GM21423 (cell line): ENCODE results near the gene TBL1Y.
"Not testable (repeated sequence)": the region's sequence is repeated elsewhere in the genome, so short reads cannot be mapped to it uniquely, and the experiment has no call there.

Source experiments
- ATAC-seq: cut with Tn5 transposase; IDR thresholded peaks from one replicate; pipeline ENCODE4 v1.9.1; 2021; ENCODE audit warnings: mild to moderate bottlenecking, moderate library complexity; ENCODE audit not compliant: unreplicated experiment

The TBL1Y gene

GRCh38 chrY:6910372-6911252 lies at the start of gene TBL1Y:
TBL1Y (plus strand) TSS chrY:6910697; CDS start chrY:7025085, 114,388 bp downstream.
- ATAC-seq, result no peak

DNA sequence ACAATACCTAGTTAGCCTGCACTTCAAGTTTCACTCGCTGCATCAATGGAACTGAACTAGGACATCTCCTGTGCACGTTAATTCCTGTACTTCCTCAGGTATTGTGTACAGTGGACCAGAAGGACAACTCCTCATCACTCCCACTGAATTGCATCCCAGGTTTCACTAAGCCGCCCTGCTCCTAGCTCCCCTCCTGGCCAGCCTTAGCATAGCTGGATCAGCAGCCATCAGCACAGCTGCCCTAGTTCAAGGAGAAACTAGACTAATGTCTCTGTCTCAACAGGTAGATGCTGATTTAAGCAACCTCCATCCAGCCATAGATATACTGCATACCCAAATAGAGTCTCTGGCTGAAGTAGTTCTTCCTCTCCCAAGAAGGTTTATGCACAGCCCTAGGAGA lies 16.0 kb upstream of the TBL1Y start:
- no peak for ATAC-seq

DNA sequence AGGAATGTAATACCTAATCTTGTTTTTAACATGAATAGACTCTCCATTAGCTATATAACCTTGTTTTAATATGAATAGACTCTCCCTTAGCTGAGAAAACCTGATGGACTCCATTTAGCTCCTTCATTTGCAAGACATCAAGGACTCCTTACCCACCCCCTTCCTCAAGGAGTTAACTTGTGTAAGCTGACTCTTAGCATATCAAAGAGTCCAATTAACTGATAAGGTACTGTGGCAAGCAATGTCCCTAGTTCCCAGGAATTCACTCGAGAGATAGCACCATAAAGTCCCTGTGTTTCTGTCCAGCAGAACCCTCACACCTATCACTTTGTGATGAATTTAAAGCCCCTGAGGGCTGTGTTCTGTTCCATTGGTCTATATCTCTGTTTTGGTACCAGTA lies 15.3 kb upstream of the TBL1Y start:
- ATAC-seq, result no peak

GRCh38 chrY:6902116-6902515 lies 8.4 kb upstream of the TBL1Y start:
- not testable (repeated sequence) for ATAC-seq

DNA sequence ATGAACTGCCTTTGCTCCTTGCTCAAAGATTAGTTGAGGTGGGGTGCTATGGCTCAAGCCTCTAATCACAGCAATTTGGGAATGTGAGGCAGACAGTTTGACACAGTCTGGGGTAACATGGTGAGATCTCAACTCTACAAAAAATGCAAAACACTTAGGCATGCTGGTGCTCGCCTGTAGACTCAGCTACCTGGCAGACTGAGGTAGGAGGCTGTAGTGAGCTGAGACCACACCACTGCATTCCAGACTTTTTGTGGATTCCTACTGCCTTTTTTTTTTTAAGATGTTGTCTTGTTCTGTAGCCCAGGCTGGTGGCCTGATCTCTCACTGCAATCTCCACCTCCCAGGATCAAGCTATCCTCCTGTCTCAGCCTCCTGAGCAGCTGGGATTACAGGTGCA lies 2.9 kb upstream of the TBL1Y start:
- no peak for ATAC-seq

DNA sequence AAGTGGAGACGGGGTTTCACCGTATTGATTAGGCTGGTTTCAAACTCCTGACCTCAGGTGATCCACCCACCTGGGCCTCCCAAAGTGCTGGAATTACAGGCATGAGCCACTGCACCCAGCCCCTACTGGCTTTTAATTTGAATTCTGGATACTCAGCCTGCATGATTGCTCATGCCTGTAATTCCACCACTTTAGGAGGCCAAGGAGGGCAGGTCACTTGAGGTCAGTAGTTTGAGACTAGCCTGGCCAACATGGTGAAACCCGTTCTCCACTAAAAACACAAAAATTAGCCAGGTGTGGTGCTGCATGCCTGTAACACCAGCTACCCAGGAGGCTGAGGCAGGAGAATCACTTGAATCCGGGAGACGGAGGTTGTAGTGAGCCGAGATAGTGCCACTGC lies 2.5 kb upstream of the TBL1Y start:
- not testable (repeated sequence) for ATAC-seq

- no peak for ATAC-seq
Observed at GRCh38 chrY:6909118-6909521, 1.4 kb upstream of the TBL1Y start.

- ATAC-seq, result no peak
Observed at GRCh38 chrY:6909856-6910255, 641 bp upstream of the TBL1Y start.

GRCh38 chrY:6911253-6911881 lies 870 bp downstream of the TBL1Y start, which contains the start of gene AMELY:
AMELY (minus strand) TSS chrY:6911752; CDS start chrY:6872608, 39,144 bp downstream.
- no peak for ATAC-seq

DNA sequence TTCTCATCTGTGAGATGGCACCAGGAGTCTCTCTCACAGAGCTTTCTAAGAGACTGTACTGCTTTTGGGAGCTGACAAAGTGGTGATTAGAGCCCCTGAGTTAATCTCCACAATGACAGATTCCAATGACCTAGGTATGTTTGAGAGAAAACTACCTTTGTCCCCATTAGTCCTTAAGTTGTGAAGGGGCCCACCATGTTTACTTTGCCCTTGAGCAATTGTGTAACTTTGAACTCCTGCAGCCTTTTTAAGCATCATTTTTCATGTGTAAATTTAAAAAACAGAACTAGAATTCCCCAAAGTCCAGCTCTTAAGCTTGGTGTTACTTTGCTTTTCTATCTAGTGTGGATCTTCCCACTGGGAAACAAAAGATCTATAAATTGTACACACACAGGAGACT lies 2.9 kb downstream of the TBL1Y start:
- ATAC-seq, result no peak

- no peak for ATAC-seq
Observed at GRCh38 chrY:6921061-6921460, 10.6 kb downstream of the TBL1Y start.

- no peak for ATAC-seq
Observed at GRCh38 chrY:6928265-6928664, 17.8 kb downstream of the TBL1Y start.

DNA sequence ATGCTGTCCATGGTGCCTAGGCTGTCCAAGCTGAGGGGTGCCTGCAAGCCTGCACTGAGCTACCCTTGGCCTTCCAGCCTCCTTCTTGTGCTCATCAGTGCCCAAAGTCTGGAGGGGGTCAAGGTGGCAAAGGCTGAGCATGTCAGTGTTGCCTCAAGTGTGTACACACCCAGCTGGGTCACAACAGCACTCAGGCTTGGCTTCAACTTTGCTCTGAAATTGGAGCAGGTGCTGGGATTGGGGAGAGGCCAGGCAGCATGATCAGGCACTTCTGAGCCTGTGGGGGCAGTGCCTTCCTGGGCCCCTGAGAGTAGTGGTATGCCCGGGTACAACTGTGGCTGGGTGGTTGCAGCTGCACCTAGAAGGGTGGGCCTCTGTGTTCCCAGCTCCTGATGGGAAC lies 18.7 kb downstream of the TBL1Y start:
- no peak for ATAC-seq

DNA sequence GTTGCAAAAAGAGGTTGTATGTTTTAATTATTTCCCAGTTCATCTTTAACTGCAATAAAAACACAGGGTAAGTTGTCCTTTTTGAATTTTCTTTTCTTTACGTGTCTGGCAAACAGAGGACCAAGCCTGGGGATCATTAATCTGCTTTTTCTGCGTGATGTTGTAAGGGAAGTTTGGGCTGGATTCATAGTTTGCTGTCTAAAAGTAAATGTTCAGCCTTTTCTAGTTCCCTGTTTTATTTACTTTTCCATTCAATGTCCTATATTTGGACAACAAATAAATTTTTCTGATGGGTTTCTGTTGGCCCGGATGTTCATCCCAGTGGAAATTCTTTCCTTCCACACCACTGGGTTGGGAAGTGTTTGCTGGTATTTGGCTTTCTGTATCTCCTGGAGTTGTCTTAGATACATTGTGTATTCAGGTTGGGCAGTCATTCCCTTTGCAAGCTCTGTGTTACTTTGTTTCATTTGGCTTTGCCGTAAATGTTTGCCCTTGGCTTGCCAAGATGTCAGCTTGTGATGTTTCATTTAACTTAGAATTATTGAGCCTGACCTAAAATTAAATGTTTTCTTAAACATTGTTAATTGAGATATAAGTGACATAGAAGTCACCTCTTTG lies 21.4 kb downstream of the TBL1Y start:
- no peak for ATAC-seq

DNA sequence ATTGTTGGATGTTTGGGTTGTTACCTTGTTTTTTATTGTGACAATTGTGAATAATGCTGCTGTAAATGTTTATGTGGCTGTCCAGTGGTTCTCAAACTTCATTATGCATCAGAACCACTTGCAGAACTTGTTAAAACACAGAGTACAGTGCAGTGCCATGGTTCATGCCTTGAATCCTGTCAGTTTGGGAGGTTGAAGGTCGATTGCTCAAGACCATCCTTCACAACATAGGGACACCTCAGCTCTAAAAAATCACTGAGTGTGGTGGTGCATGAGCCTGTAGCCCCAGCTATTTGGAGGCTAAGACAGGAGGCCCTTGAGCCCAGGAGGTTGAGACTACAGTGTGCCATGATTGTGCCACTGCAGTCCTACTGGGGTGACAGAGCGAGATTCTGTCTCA lies 25.0 kb downstream of the TBL1Y start:
- ATAC-seq, result no peak

DNA sequence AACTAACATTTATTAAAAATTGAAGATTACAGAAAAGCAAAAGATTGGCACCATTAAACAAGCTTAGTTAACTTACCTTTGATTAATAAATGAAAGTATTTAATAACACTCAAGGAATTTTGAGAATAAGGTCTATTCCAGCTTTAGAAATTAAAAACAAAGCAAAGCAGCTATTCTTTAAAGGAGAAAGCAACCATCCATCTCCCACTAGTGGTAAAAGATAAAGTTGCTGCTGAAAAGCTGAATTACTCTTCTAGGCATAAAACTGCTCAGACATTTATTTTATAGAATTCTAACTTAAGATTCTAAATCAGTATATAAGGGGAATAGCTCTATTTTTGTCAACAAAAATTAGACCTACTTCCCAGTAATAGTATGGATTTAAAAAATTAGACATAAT lies 37.2 kb downstream of the TBL1Y start:
- ATAC-seq, result no peak

- ATAC-seq, result no peak
Observed at GRCh38 chrY:6948378-6948777, 37.9 kb downstream of the TBL1Y start.

DNA sequence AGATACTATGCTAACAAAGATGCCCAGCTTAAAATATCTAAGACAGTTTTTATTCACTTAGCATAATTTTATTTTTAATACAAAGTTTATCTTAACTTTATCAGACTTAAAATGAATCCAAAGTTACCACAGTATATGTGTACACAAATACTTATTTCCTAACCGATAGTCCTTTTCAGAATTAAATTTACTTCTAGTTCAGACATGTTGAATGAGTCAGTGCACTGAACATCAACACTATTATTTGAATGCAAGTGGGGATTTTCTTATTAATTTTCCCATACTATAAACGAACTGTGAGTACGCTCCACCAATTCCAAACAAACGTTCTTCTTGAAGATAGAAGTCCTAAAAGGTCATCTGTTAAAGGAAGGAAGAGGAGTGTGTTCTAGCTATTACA lies 39.5 kb downstream of the TBL1Y start:
- ATAC-seq, result no peak

GRCh38 chrY:6964732-6965131 lies 54.2 kb downstream of the TBL1Y start:
- no peak for ATAC-seq

DNA sequence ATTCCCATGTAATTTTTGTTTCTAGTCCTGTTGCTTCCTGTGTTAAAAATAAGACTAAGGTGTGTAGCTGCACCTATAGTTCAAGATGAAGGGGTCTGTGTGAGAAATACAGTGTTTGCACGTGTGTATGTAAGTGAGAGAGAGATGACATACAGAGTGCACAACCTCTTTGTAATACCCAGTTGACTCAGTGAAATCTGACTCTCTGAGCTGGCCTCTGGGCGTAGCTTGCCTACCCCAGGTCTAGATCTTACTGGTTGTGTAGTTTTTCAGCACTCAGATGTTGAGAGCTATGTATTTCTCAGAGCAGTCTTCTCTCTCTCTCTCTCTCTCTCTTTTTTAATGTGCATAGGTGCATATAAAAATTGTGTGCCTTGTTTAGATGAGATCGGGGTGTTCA lies 56.0 kb downstream of the TBL1Y start:
- ATAC-seq, result no peak

GRCh38 chrY:6967736-6968135 lies 57.2 kb downstream of the TBL1Y start:
- no peak for ATAC-seq

GRCh38 chrY:6968191-6968590 lies 57.7 kb downstream of the TBL1Y start:
- ATAC-seq, result no peak
